CD4-positive, alpha-beta memory T cell (primary cell): Measurements from ENCODE around the gene NPLOC4. TPM values are rescaled to one million over a fixed set of nuclear protein-coding genes. Genes with fewer than 3 reads are reported as not detected.
"Not testable (repeated sequence)": the region's sequence is repeated elsewhere in the genome, so short reads cannot be mapped to it uniquely, and the experiment has no call there.

Experiments
- CTCF ChIA-PET: fragments of 350-600 bp; sonication (Branson Sonifier 250); formaldehyde crosslinking; loops from one replicate; lab custom pipeline; 2021; ENCODE audit warnings: inconsistent platforms; ENCODE audit not compliant: partially characterized antibody; lab: Charles Lee
- POLR2A ChIA-PET: fragments of 350-600 bp; sonication (Branson Sonifier 250); formaldehyde crosslinking; loops from one replicate; lab custom pipeline; 2021; ENCODE audit not compliant: partially characterized antibody; lab: Charles Lee
- DNase-seq, 5 donors: peaks; one replicate each; pipeline versions ENCODE4 v3.0.0 to v3.0.0-alpha.2; 2020 to 2022; ENCODE audit warnings: mixed read lengths in 1 of 5
- H3K27ac ChIP-seq: one replicate; pipeline ENCODE4 v1.7.0; 2013; ENCODE audit warnings: low read depth, low read length
- H3K27me3 ChIP-seq: 2 replicates; pipeline ENCODE4 v1.7.0; 2013; ENCODE audit warnings: mild to moderate bottlenecking, low read length, moderate library complexity; ENCODE audit not compliant: insufficient read depth
- H3K36me3 ChIP-seq: 2 replicates; pipeline ENCODE4 v1.7.0; 2013; ENCODE audit warnings: mild to moderate bottlenecking, low read length, moderate library complexity; ENCODE audit not compliant: insufficient read depth
- H3K4me1 ChIP-seq: 2 replicates; pipeline ENCODE4 v1.7.0; 2013; ENCODE audit warnings: mild to moderate bottlenecking, low read length, moderate library complexity; ENCODE audit not compliant: insufficient read depth
- H3K4me3 ChIP-seq, 2 donors: one replicate each; pipeline ENCODE4 v1.7.0; 2013; ENCODE audit warnings: low read length in 2 of 2, mild to moderate bottlenecking in 1 of 2
- H3K9me3 ChIP-seq, 2 donors: one replicate each; pipeline ENCODE4 v1.7.0; 2013; ENCODE audit warnings: low read length in 2 of 2, control low read depth in 1 of 2; ENCODE audit not compliant: control insufficient read depth in 1 of 2
- H3K27ac Mint-ChIP-seq, 7 donors: one replicate each; pipeline ENCODE4 v1.8.0; 2020 to 2021; ENCODE audit warnings: mixed read lengths in 7 of 7, mild to moderate bottlenecking in 6 of 7, inconsistent platforms in 3 of 7, moderate library complexity in 3 of 7
- H3K27me3 Mint-ChIP-seq, 2 donors: one replicate each; pipeline ENCODE4 v1.8.0; 2020 to 2021; ENCODE audit warnings: mixed read lengths in 2 of 2
- H3K36me3 Mint-ChIP-seq, 2 donors: one replicate each; pipeline ENCODE4 v1.8.0; 2020 to 2021; ENCODE audit warnings: mixed read lengths in 2 of 2, inconsistent platforms in 1 of 2, mild to moderate bottlenecking in 1 of 2
- H3K4me1 Mint-ChIP-seq, 4 donors: one replicate each; pipeline ENCODE4 v1.8.0; 2020 to 2021; ENCODE audit warnings: mixed read lengths in 4 of 4, mild to moderate bottlenecking in 1 of 4
- H3K4me3 Mint-ChIP-seq, 8 donors: one replicate each; pipeline ENCODE4 v1.8.0; 2020 to 2021; ENCODE audit warnings: mixed read lengths in 8 of 8, mild to moderate bottlenecking in 7 of 8, moderate library complexity in 6 of 8, inconsistent platforms in 3 of 8
- H3K9me3 Mint-ChIP-seq, 8 donors: one replicate each; pipeline ENCODE4 v1.8.0; 2020 to 2021; ENCODE audit warnings: mixed read lengths in 8 of 8, mild to moderate bottlenecking in 5 of 8, inconsistent platforms in 3 of 8, moderate library complexity in 1 of 8
- intact Hi-C: fragments of 100-400 bp; cut with micrococcal nuclease; formaldehyde crosslinking; loops from one replicate; pipeline ENCODE4 v1.15.1; 2023
- polyA plus RNA-seq, 2 donors: library from polyadenylated mRNA; unstranded; fragments of 300-500 nt; fragmentation: Illumina TruSeq; gene quantifications; one replicate each; pipeline ENCODE4 v1.2.3, GENCODE V29; 2021
- total RNA-seq, 2 experiments: library from RNA; stranded (reverse); gene quantifications; one replicate each; pipeline ENCODE4 v1.2.3, GENCODE V29; 2021

The NPLOC4 gene
- total and polyA plus RNA-seq, 4 experiments from 2014 or later = 61.1 to 105 (median 80.8) TPM

DNA sequence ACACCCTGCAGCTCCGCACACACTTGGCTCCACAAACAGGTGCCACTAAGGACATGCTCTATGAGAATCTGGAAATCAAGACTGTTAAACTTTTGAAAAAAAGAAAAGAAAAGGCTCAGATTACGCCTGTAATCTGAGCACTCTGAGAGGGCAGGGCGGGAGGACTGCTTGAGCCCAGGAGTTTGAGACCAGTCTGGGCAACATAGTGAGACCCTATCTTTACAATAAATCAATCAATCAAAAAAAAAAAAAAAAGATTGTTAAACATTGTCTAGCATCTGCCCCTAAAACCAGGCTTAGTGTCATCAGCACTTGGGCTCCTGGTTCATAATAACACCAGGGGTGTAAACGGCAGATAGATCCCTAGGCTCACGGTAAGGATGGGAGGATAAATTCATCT lies 47.3 kb downstream of the NPLOC4 start:
- peaks cover 0 to 5% (median 0%) of the 10 kb centered on the region in 4 donors for H3K4me1 Mint-ChIP-seq
- H3K27ac ChIP-seq = no peak overlapping the region
- H3K36me3 ChIP-seq = peaks cover 46% of the 10 kb centered on the region
- H3K27ac Mint-ChIP-seq = no peak overlapping the region
- H3K36me3 Mint-ChIP-seq = peaks cover 35 to 68% of the 10 kb centered on the region in 2 donors
- ChIA-PET POLR2A (no interaction called here), CTCF (interaction anchor here (1.2 kb wide), 1 partner anchor 11 kb away, joined by 4 read pairs; no protein-coding TSS in a partner anchor)
- no peaks in the 10 kb centered on the region for H3K9me3 ChIP-seq
- H3K27me3 Mint-ChIP-seq = no peaks in the 10 kb centered on the region
- H3K9me3 Mint-ChIP-seq = no peaks in the 10 kb centered on the region
- no peak overlapping the region for H3K4me3 ChIP-seq
- no peak for DNase-seq
- H3K4me1 ChIP-seq = no peaks in the 10 kb centered on the region
- no peak overlapping the region for H3K4me3 Mint-ChIP-seq
- intact Hi-C loops = no loop called here
- no peaks in the 10 kb centered on the region for H3K27me3 ChIP-seq

DNA sequence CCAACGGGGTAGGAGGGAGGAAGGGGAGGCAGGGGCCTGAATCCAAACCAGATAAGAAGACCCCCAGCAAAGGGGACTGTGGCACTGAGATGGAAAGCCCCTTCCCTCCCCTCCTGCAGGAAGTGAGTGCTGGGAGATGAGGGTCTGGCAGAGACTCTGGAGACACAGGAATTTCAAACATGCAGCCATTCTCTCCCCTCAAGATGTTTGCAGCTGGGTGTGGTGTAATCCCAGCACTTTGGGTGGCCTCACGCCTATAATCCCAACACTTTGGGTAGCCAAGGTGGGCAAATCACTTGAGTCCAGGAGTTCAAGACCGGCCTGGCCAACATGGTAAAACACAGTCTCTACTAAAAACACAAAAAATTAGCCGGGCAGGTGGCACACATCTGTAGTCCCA lies 50.8 kb downstream of the NPLOC4 start:
- H3K27ac ChIP-seq = no peak overlapping the region
- peaks cover 52% of the 10 kb centered on the region for H3K36me3 ChIP-seq
- no peaks in the 10 kb centered on the region for H3K27me3 Mint-ChIP-seq
- H3K4me3 ChIP-seq = no peak overlapping the region
- peaks cover 0 to 5% (median 0%) of the 10 kb centered on the region in 4 donors for H3K4me1 Mint-ChIP-seq
- ChIA-PET POLR2A (interaction anchor here (1.2 kb wide), 1 partner anchor 97 kb away, joined by 3 read pairs; the partner anchor contains the start of genes ARL16 and HGS), CTCF (interaction anchor here (1.1 to 2.6 kb wide), 2 partner anchors 12 to 15 kb away, joined by 3 to 10 read pairs; no protein-coding TSS in a partner anchor)
- H3K4me3 Mint-ChIP-seq = no peak overlapping the region
- no peaks in the 10 kb centered on the region for H3K9me3 ChIP-seq
- H3K9me3 Mint-ChIP-seq = no peaks in the 10 kb centered on the region
- no peak overlapping the region for H3K27ac Mint-ChIP-seq
- H3K27me3 ChIP-seq = no peaks in the 10 kb centered on the region
- peaks cover 41 to 69% of the 10 kb centered on the region in 2 donors for H3K36me3 Mint-ChIP-seq
- intact Hi-C loops = no loop called here
- no peaks in the 10 kb centered on the region for H3K4me1 ChIP-seq
- no peak for DNase-seq

- H3K36me3 ChIP-seq = peaks cover 46% of the 10 kb centered on the region
- POLR2A ChIA-PET, H3K27me3 ChIP-seq, H3K4me1 ChIP-seq, H3K4me3 Mint-ChIP-seq, H3K4me1 Mint-ChIP-seq, H3K27me3 Mint-ChIP-seq, H3K27ac Mint-ChIP-seq, H3K9me3 Mint-ChIP-seq, H3K9me3 ChIP-seq, H3K27ac ChIP-seq, DNase-seq, H3K4me3 ChIP-seq, intact Hi-C loops: not testable (repeated sequence)
- H3K36me3 Mint-ChIP-seq = peaks cover 49 to 69% of the 10 kb centered on the region in 2 donors
- CTCF ChIA-PET = interaction anchor here (1.0 kb wide), 1 partner anchor 16 kb away, joined by 3 read pairs; no protein-coding TSS in a partner anchor
Measured at GRCh38 chr17:81584771-81585170, 52.1 kb downstream of the NPLOC4 start.

- H3K4me1 ChIP-seq = no peaks in the 10 kb centered on the region
- ChIA-PET POLR2A (interaction anchor here (1.1 kb wide), 1 partner anchor 31 kb away, joined by 3 read pairs; the partner anchor contains the start of gene FAAP100), CTCF (interaction anchor here (1.0 kb wide), 1 partner anchor 13 kb away, joined by 3 read pairs; no protein-coding TSS in a partner anchor)
- H3K9me3 Mint-ChIP-seq = no peaks in the 10 kb centered on the region
- H3K27ac ChIP-seq = no peak overlapping the region
- peaks cover 47 to 69% of the 10 kb centered on the region in 2 donors for H3K36me3 Mint-ChIP-seq
- H3K27me3 Mint-ChIP-seq = no peaks in the 10 kb centered on the region
- no peaks in the 10 kb centered on the region for H3K9me3 ChIP-seq
- H3K4me1 Mint-ChIP-seq = peaks cover 0 to 11% (median 2%) of the 10 kb centered on the region in 4 donors
- no peak for DNase-seq
- H3K27ac Mint-ChIP-seq = no peak overlapping the region
- H3K4me3 Mint-ChIP-seq = no peak overlapping the region
- H3K4me3 ChIP-seq = no peak overlapping the region
- intact Hi-C loops = no loop called here
- H3K36me3 ChIP-seq = peaks cover 42% of the 10 kb centered on the region
- H3K27me3 ChIP-seq = no peaks in the 10 kb centered on the region
Measured at GRCh38 chr17:81583589-81584342, 53.1 kb downstream of the NPLOC4 start.

DNA sequence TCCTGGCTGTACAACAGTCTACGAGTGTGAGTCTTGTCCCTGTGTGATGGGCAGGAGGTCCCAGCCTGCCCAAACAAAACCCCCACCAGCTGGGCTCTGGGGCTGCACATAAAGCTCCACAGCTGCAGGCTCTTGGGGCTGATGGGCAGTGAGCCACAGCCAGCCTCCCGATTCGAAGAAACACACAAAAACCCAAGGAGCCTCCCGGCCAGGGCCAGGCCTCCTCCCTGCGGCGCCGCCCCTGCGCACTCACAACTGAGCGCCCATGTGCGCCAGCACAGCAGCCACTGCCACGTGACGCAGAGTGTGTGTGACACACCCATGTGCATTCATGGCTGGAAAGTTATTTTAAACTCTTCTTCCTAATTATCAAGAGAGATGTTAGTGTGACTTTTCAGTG lies 54.2 kb downstream of the NPLOC4 start:
- Mint-ChIP-seq H3K4me1 (peaks cover 2 to 20% (median 5%) of the 10 kb centered on the region in 4 donors), H3K4me3 (no peak overlapping the region), H3K9me3 (no peaks in the 10 kb centered on the region), H3K36me3 (peaks cover 44 to 66% of the 10 kb centered on the region in 2 donors), H3K27ac (no peak overlapping the region), H3K27me3 (no peaks in the 10 kb centered on the region)
- ChIA-PET POLR2A (no interaction called here), CTCF (interaction anchor here (1.6 kb wide), 1 partner anchor 18 kb away, joined by 4 read pairs; no protein-coding TSS in a partner anchor)
- Histone ChIP-seq H3K36me3 (peaks cover 32% of the 10 kb centered on the region), H3K4me3 (no peak overlapping the region), H3K27me3 (no peaks in the 10 kb centered on the region), H3K27ac (no peak overlapping the region), H3K4me1 (no peaks in the 10 kb centered on the region), H3K9me3 (no peaks in the 10 kb centered on the region)
- intact Hi-C loops = no loop called here
- DNase-seq = no peak

- Mint-ChIP-seq H3K36me3 (peaks cover 48 to 68% of the 10 kb centered on the region in 2 donors), H3K27ac (peak overlapping the region in 1 of 7 donors; percentile 37), H3K27me3 (no peaks in the 10 kb centered on the region), H3K4me1 (peaks cover 5 to 20% (median 8%) of the 10 kb centered on the region in 4 donors), H3K4me3 (no peak overlapping the region), H3K9me3 (no peaks in the 10 kb centered on the region)
- ChIA-PET POLR2A (no interaction called here), CTCF (interaction anchor here (1.6 kb wide), 1 partner anchor 18 kb away, joined by 4 read pairs; no protein-coding TSS in a partner anchor)
- Histone ChIP-seq H3K36me3 (peaks cover 34% of the 10 kb centered on the region), H3K9me3 (no peaks in the 10 kb centered on the region), H3K4me1 (no peaks in the 10 kb centered on the region), H3K27ac (no peak overlapping the region), H3K4me3 (no peak overlapping the region), H3K27me3 (no peaks in the 10 kb centered on the region)
- intact Hi-C loops = no loop called here
- DNase-seq = no peak
Measured at GRCh38 chr17:81582341-81582740, 54.6 kb downstream of the NPLOC4 start.

DNA sequence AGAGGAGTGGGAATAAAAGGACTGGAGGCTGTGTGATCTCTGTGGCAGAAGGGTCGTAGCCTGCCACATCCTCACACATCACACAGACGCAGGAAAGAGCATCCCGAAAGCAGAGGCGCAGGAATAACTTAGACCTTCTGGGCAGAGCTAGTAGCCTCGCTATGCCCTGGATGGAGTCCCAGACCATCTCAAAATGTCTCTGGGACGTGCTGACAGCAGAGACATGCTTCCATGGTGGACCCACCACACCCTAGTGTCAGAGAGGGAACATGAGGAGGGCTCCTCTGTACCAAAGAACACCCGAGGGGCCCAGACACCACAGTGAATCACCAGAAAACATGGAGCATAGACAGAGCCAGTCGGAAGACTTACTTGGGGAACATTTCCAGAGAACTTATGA lies 55.2 kb downstream of the NPLOC4 start:
- no peaks in the 10 kb centered on the region for H3K9me3 Mint-ChIP-seq
- no peak for DNase-seq
- Histone ChIP-seq H3K36me3 (peaks cover 34% of the 10 kb centered on the region), H3K4me1 (no peaks in the 10 kb centered on the region), H3K4me3 (no peak overlapping the region), H3K27ac (no peak overlapping the region), H3K9me3 (no peaks in the 10 kb centered on the region), H3K27me3 (no peaks in the 10 kb centered on the region)
- no peak overlapping the region for H3K27ac Mint-ChIP-seq
- intact Hi-C loops = no loop called here
- CTCF ChIA-PET = interaction anchor here (1.6 kb wide), 1 partner anchor 19 kb away, joined by 4 read pairs; no protein-coding TSS in a partner anchor
- POLR2A ChIA-PET = no interaction called here
- no peaks in the 10 kb centered on the region for H3K27me3 Mint-ChIP-seq
- no peak overlapping the region for H3K4me3 Mint-ChIP-seq
- peaks cover 5 to 18% (median 10%) of the 10 kb centered on the region in 4 donors for H3K4me1 Mint-ChIP-seq
- H3K36me3 Mint-ChIP-seq = peaks cover 48 to 69% of the 10 kb centered on the region in 2 donors
